Muscle layer of colon (tissue), 2 donors: ENCODE data around the gene ADGRB3.

ENCODE experiments used
- H3K27ac ChIP-seq: one replicate; pipeline ENCODE4 v1.7.0; 2013; ENCODE audit warnings: low read depth, mild to moderate bottlenecking, low read length, moderate library complexity
- H3K27me3 ChIP-seq, 2 donors: one replicate each; pipeline ENCODE4 v1.7.0; 2013; ENCODE audit warnings: low read length in 2 of 2, mild to moderate bottlenecking in 2 of 2; ENCODE audit not compliant: insufficient read depth in 2 of 2, control insufficient read depth in 1 of 2
- H3K36me3 ChIP-seq: one replicate; pipeline ENCODE4 v1.7.0; 2013; ENCODE audit warnings: mild to moderate bottlenecking, low read length; ENCODE audit not compliant: insufficient read depth
- H3K4me1 ChIP-seq: one replicate; pipeline ENCODE4 v1.7.0; 2013; ENCODE audit warnings: mild to moderate bottlenecking, low read length; ENCODE audit not compliant: insufficient read depth
- H3K4me3 ChIP-seq, 2 donors: one replicate each; pipeline ENCODE4 v1.7.0; 2013; ENCODE audit warnings: low read length in 2 of 2, low read depth in 1 of 2, mild to moderate bottlenecking in 1 of 2, moderate library complexity in 1 of 2
- H3K9ac ChIP-seq: one replicate; pipeline ENCODE4 v1.7.0; 2013; ENCODE audit warnings: low read length
- H3K9me3 ChIP-seq: one replicate; pipeline ENCODE4 v1.7.0; 2013; ENCODE audit warnings: mild to moderate bottlenecking, low read length
- donor health status: abdominal sarcoma.
- donor health status: Adenocarcinoma of cecum.

Gene ADGRB3

DNA sequence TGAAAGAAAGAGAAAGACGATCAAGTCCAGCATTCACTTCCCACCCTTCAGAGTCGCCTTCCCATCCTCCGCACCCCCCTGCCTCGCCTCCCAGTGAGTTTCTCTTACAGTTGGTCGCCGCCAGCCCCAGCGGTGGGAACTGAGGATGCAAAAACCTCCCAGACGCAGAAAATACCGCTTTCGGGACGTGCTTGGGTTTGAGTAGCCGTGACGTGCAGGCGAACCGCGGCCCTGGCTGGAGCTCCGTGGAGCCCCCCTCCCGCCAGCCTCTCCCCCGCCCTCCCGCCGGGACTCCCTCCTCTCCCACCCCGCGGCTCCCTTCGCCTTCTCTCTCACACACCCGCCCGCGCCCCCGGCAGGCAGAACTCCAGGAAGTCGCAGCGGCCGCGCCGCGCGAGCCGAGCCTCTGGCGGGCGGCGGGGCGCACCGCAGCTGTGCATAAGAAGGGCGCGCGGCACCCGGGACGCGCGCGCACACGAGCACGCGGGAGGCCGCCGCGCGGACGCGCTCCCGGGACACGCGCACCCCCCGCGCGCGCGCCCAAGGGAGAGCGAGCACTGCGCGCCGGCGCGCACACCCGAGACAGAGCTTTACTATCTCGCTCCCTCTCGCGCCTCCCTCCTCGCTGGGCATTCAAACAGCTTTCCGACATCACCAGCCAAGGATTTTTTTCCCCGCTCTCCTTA, at the start of gene ADGRB3:
Gene ADGRB3, plus strand, starts transcription at position 557 of the 686 bp plus-strand sequence. CDS start 3,394 bp downstream, outside the sequence.
- Histone ChIP-seq H3K9me3 (no peaks in the 10 kb centered on the region), H3K9ac (peak within 1 kb of the TSS; percentile 1)

DNA sequence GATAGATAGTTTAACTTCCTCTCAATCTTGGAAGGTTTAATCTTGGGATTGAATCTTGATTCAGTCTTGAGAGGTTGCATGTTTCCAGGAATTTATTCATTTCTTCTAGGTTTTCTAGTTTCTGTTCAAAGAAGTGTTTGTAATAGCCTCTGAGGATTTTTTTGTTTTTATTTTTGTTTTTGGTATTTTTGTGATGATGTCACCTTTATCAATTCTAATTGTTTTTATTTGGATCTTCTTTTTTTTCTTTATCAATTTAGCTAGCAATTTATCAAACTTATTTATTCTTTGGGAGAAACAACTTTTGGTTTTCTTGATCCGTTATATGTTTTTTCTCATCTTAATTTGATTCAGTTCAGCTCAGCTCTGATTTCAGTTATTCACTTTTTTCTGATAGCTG, 41.5 kb upstream of the ADGRB3 start:
- H3K36me3 ChIP-seq: no peaks in the 10 kb centered on the region
- no peak overlapping the region for H3K27ac ChIP-seq
- H3K9ac ChIP-seq: no peak overlapping the region
- no peaks in the 10 kb centered on the region for H3K9me3 ChIP-seq
- H3K4me1 ChIP-seq: no peaks in the 10 kb centered on the region
- no peak overlapping the region for H3K4me3 ChIP-seq
- no peaks in the 10 kb centered on the region for H3K27me3 ChIP-seq

More for the DNA sequence above, at the start of gene ADGRB3:
- H3K4me3 ChIP-seq: peak within 1 kb of the TSS; percentile 48 to 79
- peak within 1 kb of the TSS; percentile 13 for H3K27ac ChIP-seq
- H3K36me3 ChIP-seq: no peaks in the 10 kb centered on the region
- peaks cover 0 to 10% of the 10 kb centered on the region in 2 donors for H3K27me3 ChIP-seq
- no peaks in the 10 kb centered on the region for H3K4me1 ChIP-seq

DNA sequence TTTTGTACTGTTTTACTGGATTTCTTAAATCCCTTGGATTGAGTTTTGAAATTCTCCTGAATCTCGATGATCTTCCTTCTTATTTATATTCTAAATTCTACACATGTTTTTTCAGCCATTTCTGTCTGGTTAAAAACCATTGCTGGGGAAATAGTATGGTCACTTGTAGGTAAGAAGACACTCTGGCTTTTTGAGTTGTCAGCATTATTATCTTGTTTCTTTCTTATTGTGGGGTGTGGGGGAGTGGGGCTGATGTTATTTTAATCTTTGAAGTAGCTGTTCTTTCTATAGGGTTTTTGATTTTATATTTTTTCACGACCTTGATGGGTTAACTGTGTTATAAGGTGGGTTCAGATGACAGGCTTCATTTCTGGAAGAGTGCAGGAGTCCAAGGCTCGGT, 37.4 kb upstream of the ADGRB3 start:
- no peaks in the 10 kb centered on the region for H3K27me3 ChIP-seq
- no peaks in the 10 kb centered on the region for H3K9me3 ChIP-seq
- no peak overlapping the region for H3K27ac ChIP-seq
- no peak overlapping the region for H3K4me3 ChIP-seq
- no peaks in the 10 kb centered on the region for H3K36me3 ChIP-seq
- no peaks in the 10 kb centered on the region for H3K4me1 ChIP-seq
- H3K9ac ChIP-seq: no peak overlapping the region

DNA sequence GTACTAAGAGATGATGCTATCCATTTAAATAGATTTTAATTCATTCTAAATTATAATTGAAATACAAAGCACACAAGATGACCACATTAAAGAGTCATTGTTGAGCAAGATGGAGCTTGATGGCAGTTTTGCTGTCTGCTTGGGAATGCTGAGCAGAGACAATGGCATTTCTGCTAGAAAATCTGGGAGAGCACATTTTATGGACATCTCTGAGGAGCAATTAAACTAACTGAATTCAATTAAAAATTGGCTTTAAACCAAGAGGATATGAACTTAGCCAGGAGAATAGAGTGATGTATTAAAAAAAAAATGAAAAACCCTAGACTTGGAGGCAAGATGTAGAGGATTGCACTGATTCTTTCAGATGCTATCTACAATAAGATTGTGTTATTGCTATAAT, 19.1 kb upstream of the ADGRB3 start:
- H3K9ac ChIP-seq: no peak overlapping the region
- no peaks in the 10 kb centered on the region for H3K27me3 ChIP-seq
- H3K27ac ChIP-seq: no peak overlapping the region
- no peaks in the 10 kb centered on the region for H3K9me3 ChIP-seq
- H3K4me1 ChIP-seq: no peaks in the 10 kb centered on the region
- no peaks in the 10 kb centered on the region for H3K36me3 ChIP-seq
- no peak overlapping the region for H3K4me3 ChIP-seq

DNA sequence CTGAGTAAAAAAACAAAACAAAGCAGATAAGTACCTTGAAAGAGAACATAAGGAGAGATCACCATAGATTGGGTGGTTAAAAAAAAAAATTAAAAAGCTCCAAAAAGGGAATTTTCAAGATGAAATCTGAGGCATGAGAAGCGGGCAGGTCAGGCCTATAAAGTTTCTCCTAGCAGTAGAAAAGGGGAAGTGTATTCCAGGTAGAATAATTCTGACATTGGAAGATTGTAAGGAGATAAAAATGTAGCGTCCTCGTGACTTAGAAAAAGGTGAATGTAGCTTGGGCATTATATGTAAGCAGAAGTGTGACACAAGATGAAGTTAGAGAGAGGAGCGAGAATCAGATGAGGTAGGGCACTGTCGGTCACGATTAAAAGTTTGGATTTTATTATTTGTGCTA, 9.1 kb upstream of the ADGRB3 start:
- Histone ChIP-seq H3K4me1 (no peaks in the 10 kb centered on the region), H3K9ac (no peak overlapping the region), H3K27me3 (no peaks in the 10 kb centered on the region), H3K27ac (no peak overlapping the region), H3K9me3 (no peaks in the 10 kb centered on the region), H3K4me3 (no peak overlapping the region), H3K36me3 (no peaks in the 10 kb centered on the region)

DNA sequence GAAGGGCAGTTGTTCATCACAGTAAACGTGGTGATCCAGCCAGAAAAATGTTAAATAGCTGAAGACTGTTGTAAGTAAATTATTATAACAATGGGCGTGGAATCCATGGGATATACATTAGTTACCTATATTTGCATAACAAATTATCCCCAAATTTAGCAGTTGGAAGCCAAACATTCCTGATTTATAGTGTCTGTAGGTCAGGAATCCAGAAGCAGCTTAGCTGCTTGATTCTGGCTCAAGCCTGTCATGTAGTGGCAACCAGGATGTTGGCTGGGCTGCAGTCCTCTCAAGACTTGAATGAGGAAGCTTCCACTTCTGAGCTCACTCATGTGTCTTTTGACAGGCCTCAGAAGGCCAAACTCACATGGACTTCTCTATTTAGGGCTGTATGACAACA, 6.9 kb upstream of the ADGRB3 start:
- no peaks in the 10 kb centered on the region for H3K36me3 ChIP-seq

DNA sequence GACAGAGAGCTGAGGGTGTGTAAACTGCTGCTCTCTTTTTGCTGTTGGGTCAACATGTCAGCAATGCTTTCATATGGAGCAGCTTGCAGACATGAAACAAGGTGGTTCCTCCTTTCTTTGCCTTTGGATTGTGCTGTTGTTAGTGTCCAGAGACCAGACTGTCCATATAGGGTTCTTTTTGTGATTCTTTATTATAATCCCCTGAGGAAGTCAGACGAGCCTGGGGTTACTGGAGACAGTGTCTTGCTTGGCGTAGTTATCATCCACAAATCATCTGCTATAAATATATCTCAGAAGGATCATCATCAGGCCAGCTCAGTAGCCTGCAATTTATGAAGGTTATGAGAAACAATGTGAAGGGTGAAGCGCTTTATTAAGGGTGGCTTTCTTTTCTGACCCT, 2.3 kb upstream of the ADGRB3 start:
- Histone ChIP-seq H3K9ac (no peak overlapping the region), H3K27me3 (peaks cover 0 to 10% of the 10 kb centered on the region in 2 donors), H3K27ac (no peak overlapping the region), H3K9me3 (no peaks in the 10 kb centered on the region), H3K4me3 (no peak overlapping the region), H3K36me3 (no peaks in the 10 kb centered on the region), H3K4me1 (no peaks in the 10 kb centered on the region)

More for the DNA sequence above, 6.9 kb upstream of the ADGRB3 start:
- no peak overlapping the region for H3K4me3 ChIP-seq
- no peak overlapping the region for H3K9ac ChIP-seq
- no peaks in the 10 kb centered on the region for H3K9me3 ChIP-seq
- H3K27me3 ChIP-seq: no peaks in the 10 kb centered on the region
- H3K27ac ChIP-seq: no peak overlapping the region
- no peaks in the 10 kb centered on the region for H3K4me1 ChIP-seq

DNA sequence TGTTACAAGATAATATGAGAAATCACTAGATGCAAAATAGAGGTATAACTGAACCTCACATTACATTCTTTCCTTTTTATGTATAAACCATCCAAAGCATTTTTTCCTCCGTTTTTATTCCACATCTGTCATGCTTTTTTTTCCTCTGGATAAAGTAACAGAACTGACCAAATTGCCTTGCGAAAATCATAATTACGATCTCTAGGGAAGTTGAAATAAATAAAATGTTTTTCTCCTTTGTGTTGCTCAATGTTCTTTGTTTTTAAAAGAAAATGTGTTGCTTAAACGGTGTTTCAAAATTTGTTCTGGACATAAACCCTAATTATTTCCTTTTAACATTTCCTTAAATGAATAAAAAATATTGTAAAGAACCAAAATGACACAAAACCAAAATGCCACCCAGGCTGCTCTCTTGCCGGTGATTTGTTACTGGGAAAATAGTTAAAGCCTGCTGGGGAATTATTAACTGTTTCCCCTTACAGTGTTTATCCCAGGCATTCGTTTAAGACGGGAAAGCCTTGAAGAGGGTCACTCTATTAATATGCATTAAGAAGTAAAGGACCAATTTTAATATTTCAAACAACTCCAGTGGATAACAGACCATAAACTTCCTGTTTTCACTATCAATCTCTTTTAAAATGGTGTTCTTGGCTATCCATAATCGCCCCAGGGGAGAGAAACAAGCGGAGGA, 1.7 kb upstream of the ADGRB3 start:
- no peaks in the 10 kb centered on the region for H3K4me1 ChIP-seq
- H3K27me3 ChIP-seq: peaks cover 0 to 10% of the 10 kb centered on the region in 2 donors
- H3K9me3 ChIP-seq: no peaks in the 10 kb centered on the region
- peak overlapping the region in 1 of 2 donors; percentile 79 for H3K4me3 ChIP-seq
- H3K36me3 ChIP-seq: no peaks in the 10 kb centered on the region
- no peak overlapping the region for H3K27ac ChIP-seq
- H3K9ac ChIP-seq: no peak overlapping the region

DNA sequence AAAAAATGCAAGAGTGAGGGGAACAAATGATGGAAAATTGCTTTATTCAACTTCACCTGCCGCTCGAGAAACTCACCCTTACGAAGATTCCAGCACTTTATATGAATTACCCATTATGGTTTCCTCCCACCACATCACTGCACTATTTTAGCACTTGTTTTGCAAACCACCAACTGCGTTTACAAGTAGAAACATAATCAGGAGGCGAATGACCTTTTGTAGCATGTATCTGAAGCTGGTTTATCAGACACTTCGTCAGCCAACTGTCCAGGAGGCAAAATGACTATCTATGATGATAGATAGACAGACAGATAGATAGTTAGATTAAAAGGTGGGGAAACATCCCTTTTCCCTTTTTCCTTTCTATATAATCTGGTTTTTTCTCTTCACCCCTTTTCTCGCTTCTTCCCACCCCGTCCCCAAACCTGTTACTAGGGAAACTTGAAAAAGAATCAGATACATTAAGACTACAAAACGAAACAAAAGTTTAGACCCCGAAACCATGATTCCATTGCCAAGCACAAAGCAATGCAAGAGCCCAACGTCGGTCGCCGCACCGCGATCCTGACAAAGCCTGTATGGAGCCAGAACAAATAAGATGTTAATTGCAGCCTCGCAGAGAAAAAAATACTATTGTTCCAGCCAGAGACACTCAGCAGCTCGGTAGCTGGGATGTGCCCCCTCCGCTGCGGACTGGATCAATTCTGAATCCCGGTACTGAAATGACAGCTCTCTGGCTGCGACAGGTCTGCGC, 933 bp upstream of the ADGRB3 start:
- Histone ChIP-seq H3K4me1 (no peaks in the 10 kb centered on the region), H3K27ac (no peak overlapping the region), H3K4me3 (peak overlapping the region; percentile 48 to 79), H3K9ac (peak overlapping the region; percentile 1), H3K9me3 (no peaks in the 10 kb centered on the region), H3K36me3 (no peaks in the 10 kb centered on the region), H3K27me3 (peaks cover 0 to 10% of the 10 kb centered on the region in 2 donors)

DNA sequence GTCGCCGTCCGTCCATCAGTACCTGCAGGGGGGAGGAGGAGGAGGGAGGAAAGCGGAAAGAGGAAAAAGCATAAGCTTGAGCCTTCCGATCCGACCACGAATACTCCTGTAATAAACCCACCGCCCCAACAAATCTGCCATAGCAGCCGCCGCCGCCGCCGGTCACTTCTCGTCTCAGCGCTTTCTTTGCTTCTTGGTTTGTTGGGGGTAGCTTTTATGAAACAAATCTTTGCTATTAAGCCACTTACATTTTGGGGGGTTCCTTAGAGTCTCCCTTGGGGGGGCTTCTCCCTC, 277 bp downstream of the ADGRB3 start:
- Histone ChIP-seq H3K36me3 (no peaks in the 10 kb centered on the region), H3K27ac (peak overlapping the region; percentile 13), H3K9me3 (no peaks in the 10 kb centered on the region), H3K9ac (no peak overlapping the region), H3K4me3 (peak overlapping the region; percentile 48 to 62), H3K27me3 (peaks cover 0 to 10% of the 10 kb centered on the region in 2 donors), H3K4me1 (no peaks in the 10 kb centered on the region)

DNA sequence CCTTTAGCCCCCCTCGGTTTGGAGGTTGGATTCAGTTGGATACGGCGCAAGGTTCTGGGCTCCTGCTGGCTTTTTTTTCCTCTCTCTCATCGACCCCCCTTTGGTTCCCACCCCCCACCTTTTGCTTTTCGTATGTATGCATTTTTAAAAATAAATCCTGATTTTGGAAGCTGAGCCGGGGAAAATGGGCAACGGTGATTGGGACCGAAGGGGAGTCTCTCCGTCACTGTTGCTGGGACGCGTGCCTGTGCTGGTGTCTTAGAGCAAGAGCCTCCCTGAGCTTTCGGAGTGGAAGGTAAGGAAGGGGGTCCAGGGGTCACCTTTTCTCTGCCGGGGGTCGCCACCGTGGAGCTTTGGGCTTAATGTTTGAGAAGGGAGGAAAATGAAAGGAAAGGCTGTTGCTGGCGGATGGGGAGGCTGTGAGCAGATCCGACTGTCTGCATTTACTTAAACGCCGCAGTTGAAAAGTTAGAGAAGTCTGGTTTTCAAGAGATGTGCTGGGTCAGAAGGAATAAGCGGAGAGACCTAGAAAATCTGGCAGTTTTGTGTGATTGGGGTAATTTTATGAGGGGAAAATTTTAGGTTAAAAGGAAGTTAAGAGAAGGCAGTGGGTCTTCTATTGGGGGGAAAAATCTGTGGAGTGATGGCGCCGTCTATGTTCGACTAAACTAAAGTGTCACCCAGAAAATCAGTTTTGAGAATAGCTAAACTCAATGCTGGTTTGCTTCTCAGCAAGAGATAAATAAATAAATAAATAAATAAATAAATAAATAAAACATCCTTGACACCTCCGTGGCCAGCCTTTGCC, 828 bp downstream of the ADGRB3 start:
- peak overlapping the region; percentile 48 to 62 for H3K4me3 ChIP-seq
- H3K27ac ChIP-seq: peak overlapping the region; percentile 13
- H3K4me1 ChIP-seq: no peaks in the 10 kb centered on the region
- H3K36me3 ChIP-seq: no peaks in the 10 kb centered on the region
- H3K9me3 ChIP-seq: no peaks in the 10 kb centered on the region
- peaks cover 0 to 10% of the 10 kb centered on the region in 2 donors for H3K27me3 ChIP-seq
- H3K9ac ChIP-seq: no peak overlapping the region
